H1 (cell line): ENCODE data around the gene NHERF2. TPM values are rescaled to one million over a fixed set of nuclear protein-coding genes. Genes with fewer than 3 reads are reported as not detected.
A peak's percentile ranks its signal among the peaks of the same experiment; 100 is the strongest.

Source experiments
- CTCF ChIA-PET: fragments of 300-600 bp; sonication (Branson Sonifier 250); formaldehyde crosslinking; loops from one replicate; lab custom pipeline; 2021; ENCODE audit not compliant: partially characterized antibody; lab: Charles Lee
- POLR2A ChIA-PET: fragments of 300-600 bp; sonication (Branson Sonifier 250); formaldehyde crosslinking; loops from one replicate; lab custom pipeline; 2021; ENCODE audit warnings: inconsistent platforms; ENCODE audit not compliant: partially characterized antibody; lab: Charles Lee
- DNase-seq, 2 experiments: peaks; one replicate each; pipeline versions ENCODE4 v3.0.0 to v3.0.0-alpha.2; 2010 to 2022; ENCODE audit warnings: low spot score in 2 of 2, low read depth in 1 of 2, mixed read lengths in 1 of 2
- FAIRE-seq: peaks from 2 replicates; lab custom pipeline; 2011; peaks lifted over from hg19 to GRCh38; lab: Jason Lieb, UNC
- H2AFZ ChIP-seq: 2 replicates; pipeline ENCODE4 v1.8.1; 2012; ENCODE audit warnings: low read length, inconsistent platforms
- H2AK5ac ChIP-seq: 2 replicates; pipeline ENCODE4 v1.6.1; 2013; ENCODE audit warnings: low read depth, low read length
- H2BK120ac ChIP-seq: replicated peaks from 2 replicates; pipeline ENCODE3; 2013; ENCODE audit warnings: low read depth, low read length, inconsistent platforms
- H2BK12ac ChIP-seq: 2 replicates; pipeline ENCODE4 v1.6.1; 2013; ENCODE audit warnings: low read depth, low read length
- H2BK15ac ChIP-seq: 2 replicates; pipeline ENCODE4 v1.6.1; 2013; ENCODE audit warnings: low read length
- H2BK20ac ChIP-seq: 2 replicates; pipeline ENCODE4 v1.6.1; 2013; ENCODE audit warnings: low read length
- H2BK5ac ChIP-seq: 2 replicates; pipeline ENCODE4 v1.6.1; 2013; ENCODE audit warnings: low read depth, low read length
- H3K14ac ChIP-seq: 2 replicates; pipeline ENCODE4 v1.6.1; 2013; ENCODE audit warnings: inconsistent platforms; ENCODE audit not compliant: insufficient read length
- H3K18ac ChIP-seq: 2 replicates; pipeline ENCODE4 v1.6.1; 2013; ENCODE audit warnings: low read length; ENCODE audit errors: extremely low read depth
- H3K23ac ChIP-seq: 2 replicates; pipeline ENCODE4 v1.6.1; 2013; ENCODE audit warnings: inconsistent platforms; ENCODE audit not compliant: insufficient read length
- H3K23me2 ChIP-seq: 2 replicates; pipeline ENCODE4 v1.6.1; 2013; ENCODE audit warnings: low read depth, low read length
- H3K27ac ChIP-seq: 2 replicates; pipeline ENCODE4 v1.6.1; 2011; ENCODE audit warnings: low read depth, low read length, inconsistent platforms
- H3K27me3 ChIP-seq, 4 experiments: replicated peaks in 1 of 4; 1 replicate in 1 of 4; 2 replicates in 3 of 4; pipeline versions ENCODE4 v1.6.1 to v1.8.1; 2011 to 2013; ENCODE audit warnings: low read length in 3 of 4, mild to moderate bottlenecking in 3 of 4, inconsistent platforms in 2 of 4, mixed read lengths in 2 of 4, moderate library complexity in 1 of 4; ENCODE audit not compliant: control insufficient read depth in 3 of 4, insufficient read depth in 3 of 4; ENCODE audit errors: extremely low read depth in 1 of 4
- H3K36me3 ChIP-seq, 4 experiments: 2 replicates each; pipeline versions ENCODE4 v1.6.1 to v1.8.1; 2011 to 2013; ENCODE audit warnings: mild to moderate bottlenecking in 4 of 4, low read length in 3 of 4, moderate library complexity in 2 of 4, control low read depth in 1 of 4, inconsistent platforms in 1 of 4; ENCODE audit not compliant: insufficient read depth in 4 of 4, control insufficient read depth in 2 of 4
- H3K4ac ChIP-seq: replicated peaks from 2 replicates; pipeline ENCODE3; 2013; ENCODE audit warnings: low read length, low read depth, mixed read lengths, inconsistent platforms; ENCODE audit not compliant: insufficient read length
- H3K4me1 ChIP-seq, 4 experiments: replicated peaks in 1 of 4; 1 replicate in 1 of 4; 2 replicates in 3 of 4; pipeline versions ENCODE4 v1.6.1 to v1.8.1; 2011 to 2013; ENCODE audit warnings: low read length in 3 of 4, inconsistent platforms in 2 of 4, mixed read lengths in 1 of 4; ENCODE audit not compliant: insufficient read depth in 4 of 4, control insufficient read depth in 3 of 4
- H3K4me2 ChIP-seq, 2 experiments: 2 replicates each; pipeline versions ENCODE4 v1.6.1 to v1.8.1; 2011 to 2013; ENCODE audit warnings: low read depth in 2 of 2, low read length in 2 of 2, control low read depth in 1 of 2, inconsistent platforms in 1 of 2, mild to moderate bottlenecking in 1 of 2; ENCODE audit not compliant: insufficient read depth in 1 of 2
- H3K4me3 ChIP-seq, 4 experiments: fragments of 200-600, 300-600 bp in 1 of 4; sonication (generic), shearing (Covaris generic), sonication (Bioruptor Twin) in 1 of 4; 2 replicates each; pipeline versions ENCODE4 v1.5.1 to v1.8.1; 2011 to 2016; ENCODE audit warnings: low read length in 4 of 4, low read depth in 3 of 4, control low read depth in 2 of 4, inconsistent platforms in 2 of 4, mild to moderate bottlenecking in 2 of 4, mixed read lengths in 1 of 4, moderate library complexity in 1 of 4; ENCODE audit not compliant: insufficient read depth in 2 of 4; ENCODE audit errors: extremely low read depth in 1 of 4
- H3K56ac ChIP-seq: replicated peaks from 2 replicates; pipeline ENCODE3; 2013; ENCODE audit warnings: low read depth, mild to moderate bottlenecking, mixed read lengths, low read length, inconsistent platforms; ENCODE audit not compliant: insufficient read length
- H3K79me1 ChIP-seq: 2 replicates; pipeline ENCODE4 v1.6.1; 2013; ENCODE audit warnings: low read depth, low read length, control low read depth
- H3K79me2 ChIP-seq, 2 experiments: 2 replicates each; pipeline versions ENCODE4 v1.6.1 to v1.8.1; 2012 to 2013; ENCODE audit warnings: low read length in 2 of 2, mild to moderate bottlenecking in 2 of 2, inconsistent platforms in 1 of 2; ENCODE audit not compliant: insufficient read depth in 2 of 2, control insufficient read depth in 1 of 2
- H3K9ac ChIP-seq, 4 experiments: replicated peaks in 1 of 4; 1 replicate in 1 of 4; 2 replicates in 3 of 4; pipeline versions ENCODE4 v1.6.1 to v1.8.1; 2011 to 2013; ENCODE audit warnings: low read depth in 3 of 4, low read length in 3 of 4, control low read depth in 2 of 4, mild to moderate bottlenecking in 2 of 4, moderate library complexity in 2 of 4, inconsistent platforms in 1 of 4; ENCODE audit errors: extremely low read depth in 1 of 4
- H3K9me3 ChIP-seq, 2 experiments: 2 replicates each; pipeline versions ENCODE4 v1.6.1 to v1.8.1; 2012 to 2013; ENCODE audit warnings: mild to moderate bottlenecking in 2 of 2, moderate library complexity in 2 of 2, control low read depth in 1 of 2, inconsistent platforms in 1 of 2, low read depth in 1 of 2, low read length in 1 of 2, mixed read lengths in 1 of 2; ENCODE audit not compliant: insufficient read depth in 2 of 2
- H4K20me1 ChIP-seq, 2 experiments: replicated peaks in 1 of 2; 2 replicates each; pipeline versions ENCODE3 to v1.8.1; 2011 to 2013; ENCODE audit warnings: inconsistent platforms in 2 of 2, low read length in 2 of 2, mild to moderate bottlenecking in 1 of 2; ENCODE audit not compliant: insufficient read depth in 2 of 2, control insufficient read depth in 1 of 2
- H4K5ac ChIP-seq: 2 replicates; pipeline ENCODE4 v1.6.1; 2013; ENCODE audit warnings: low read length, low read depth, mixed read lengths, inconsistent platforms; ENCODE audit not compliant: insufficient read length
- H4K8ac ChIP-seq: 2 replicates; pipeline ENCODE4 v1.8.0; 2013; ENCODE audit warnings: mild to moderate bottlenecking, moderate library complexity, low read length, inconsistent platforms; ENCODE audit not compliant: insufficient read depth; ENCODE audit errors: extremely low read depth
- H4K91ac ChIP-seq: replicated peaks from 2 replicates; pipeline ENCODE3; 2013; ENCODE audit warnings: low read length, mixed read lengths, inconsistent platforms; ENCODE audit not compliant: insufficient read length
- CREB1 ChIP-seq: IDR thresholded peaks from 2 replicates; pipeline ENCODE4 v1.6.1; 2012; ENCODE audit warnings: inconsistent platforms
- KDM4A ChIP-seq: IDR thresholded peaks from one replicate; pipeline ENCODE4 v1.7.1; 2012; ENCODE audit warnings: low read depth, mild to moderate bottlenecking, moderate library complexity, low read length, inconsistent platforms; ENCODE audit not compliant: severe bottlenecking
- NANOG ChIP-seq: IDR thresholded peaks from 2 replicates; pipeline ENCODE4 v1.6.1; 2011; ENCODE audit warnings: low read length, low read depth, mild to moderate bottlenecking, inconsistent platforms; ENCODE audit not compliant: insufficient read depth, poor library complexity, severe bottlenecking
- RAD21 ChIP-seq, 2 experiments: IDR thresholded peaks in 1 of 2; conservative IDR thresholded peaks in 1 of 2; 2 replicates each; pipeline ENCODE4 v1.6.1; 2011; ENCODE audit warnings: low read depth in 2 of 2, low read length in 2 of 2, improper control_type of control experiment in 1 of 2, inconsistent platforms in 1 of 2, mild to moderate bottlenecking in 1 of 2, moderate library complexity in 1 of 2
- SIN3A ChIP-seq, 2 experiments: IDR thresholded peaks in 1 of 2; conservative IDR thresholded peaks in 1 of 2; 2 replicates each; pipeline ENCODE4 v1.6.1; 2011 to 2012; ENCODE audit warnings: low read length in 2 of 2, improper control_type of control experiment in 1 of 2, low read depth in 1 of 2, mild to moderate bottlenecking in 1 of 2
- SP1 ChIP-seq: IDR thresholded peaks from 2 replicates; pipeline ENCODE4 v1.6.1; 2011; ENCODE audit warnings: low read depth, low read length
- TAF1 ChIP-seq: IDR thresholded peaks from 2 replicates; pipeline ENCODE4 v1.6.1; 2011; ENCODE audit warnings: mild to moderate bottlenecking, low read depth, low read length
- WGBS, 2 experiments: shearing (Covaris generic) in 1 of 2; methylation state at CpG; one replicate each; pipeline versions ENCODE4 v1.1.6 to v1.1.7; 2013 to 2015; ENCODE audit warnings: low lambda C conversion rate in 2 of 2, mixed read lengths in 2 of 2, inconsistent platforms in 1 of 2, low coverage in 1 of 2, missing lambda C conversion rate in 1 of 2; ENCODE audit not compliant: insufficient replicate concordance in 2 of 2, insufficient coverage in 1 of 2, insufficient read length in 1 of 2; ENCODE audit errors: extremely low coverage in 1 of 2, missing lambda C conversion rate in 1 of 2; 5-methylcytosine and 5-hydroxymethylcytosine counted together
- polyA plus RNA-seq, 7 experiments: library from polyadenylated mRNA; depleted of rRNA in 3 of 7; stranded (reverse) in 5 of 7; unstranded in 2 of 7; fragments of >200 nt in 5 of 7; fragments of 200-250 nt in 2 of 7; gene quantifications; 1 replicate in 5 of 7; 2 replicates in 1 of 7; 4 replicates in 1 of 7; pipeline versions ENCODE4 v1.2.1 to v1.2.3, GENCODE V29; 2011 to 2013; ENCODE audit warnings: missing spikeins in 2 of 7, mixed read lengths in 2 of 7
- total RNA-seq: library from RNA; stranded (reverse); fragmentation: NEBNext Ultra II Directional; extraction: Animal tissue kit (Norgen Biotek cat#: 25700); gene quantifications from 2 replicates; pipeline ENCODE4 v1.2.1, GENCODE V29; 2021
- TF ChIP-seq, protein P1 (sequence below): IDR thresholded peaks from 2 replicates; pipeline ENCODE4 v1.6.1; 2012; ENCODE audit warnings: inconsistent platforms

The NHERF2 gene
- total and polyA plus RNA-seq, 2 of the 8 experiments (the other 6 are each of a cell fraction or from before 2014, with no cell fraction given), result 13.9 to 19.3 TPM

DNA sequence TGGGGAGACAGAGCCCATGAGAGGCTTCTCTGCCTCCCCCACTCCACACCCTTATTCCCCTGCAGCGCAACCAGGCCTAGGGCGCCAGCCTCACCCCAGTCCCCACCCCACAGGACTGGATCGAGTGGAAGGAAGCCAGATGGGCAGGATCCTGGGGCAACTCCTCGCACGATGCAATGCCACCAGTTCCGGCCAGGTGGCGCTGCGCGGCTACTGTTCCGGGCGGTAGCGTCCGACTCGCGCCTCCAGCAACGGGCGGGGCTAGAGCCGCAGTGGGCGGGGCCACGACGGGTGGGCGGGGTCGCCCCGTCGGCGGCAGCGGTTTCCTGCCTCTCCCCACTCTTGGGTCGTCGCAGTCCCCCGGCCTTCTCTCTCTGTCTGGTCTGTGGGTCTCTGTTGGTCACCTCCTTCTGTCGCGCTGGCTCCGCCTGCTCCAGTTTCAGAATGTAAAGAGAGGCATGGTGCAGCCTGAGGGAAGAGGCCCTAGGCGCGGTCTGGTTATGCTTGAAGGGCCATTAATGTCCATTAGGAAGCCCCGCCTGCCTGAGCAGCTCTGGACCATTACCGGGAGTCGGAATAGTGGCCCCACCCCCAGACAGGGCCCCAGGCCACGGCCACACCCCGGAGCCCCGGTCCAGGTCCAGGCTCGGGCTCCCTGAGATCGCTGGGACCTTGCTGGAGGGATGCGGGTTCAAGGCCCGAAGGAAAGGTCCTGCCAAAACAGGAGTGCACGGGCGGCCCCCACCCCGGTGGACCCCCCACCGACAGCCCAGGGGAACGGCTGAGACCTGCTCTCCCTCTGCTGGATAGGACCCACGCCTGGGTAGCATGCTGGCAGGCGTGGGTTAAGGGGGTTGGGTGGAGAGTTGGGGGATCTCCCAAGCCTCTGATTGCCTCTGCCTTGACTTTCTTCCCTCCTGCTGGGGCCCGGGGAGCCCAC is 3.3 kb upstream of the NHERF2 start:
- H2BK120ac ChIP-seq, result no peak overlapping the region
- H3K4me1 ChIP-seq, result peaks cover 0 to 27% (median 13%) of the 10 kb centered on the region in 4 experiments; a peak in 5 of 7 replicates
- H4K8ac ChIP-seq, result peak overlapping the region; percentile 86
- 11% methylated on average over 52 of the region's 53 CpGs; no CpG with 5 or more reads in 1 of the 2 experiments for WGBS, 2 experiments
- H2AK5ac ChIP-seq, result no peak overlapping the region
- H3K36me3 ChIP-seq, result peaks cover 0 to 5% (median 0%) of the 10 kb centered on the region in 4 experiments; a peak in 1 of 8 replicates
- H3K18ac ChIP-seq, result peak overlapping the region; percentile 85
- peak; percentile 71 to 100 for DNase-seq
- H4K20me1 ChIP-seq, result peaks cover 0 to 8% of the 10 kb centered on the region in 2 experiments
- peaks cover 22 to 59% (median 52%) of the 10 kb centered on the region in 4 experiments for H3K27me3 ChIP-seq
- H3K14ac ChIP-seq, result no peak overlapping the region
- H2AFZ ChIP-seq, result no peak overlapping the region; the same call in 1 of the 2 replicates
- H3K56ac ChIP-seq, result no peak overlapping the region
- FAIRE-seq, result no peak
- no peaks in the 10 kb centered on the region for H3K79me1 ChIP-seq
- H3K23ac ChIP-seq, result no peak overlapping the region
- CTCF ChIA-PET, result interaction anchor here (0.6 to 7.5 kb wide), 36 partner anchors 10 to 890 kb away, joined by 3 to 55 read pairs (median 6); partner anchors contain the start of genes NTHL1, RAB26, TRAF7 and TSC2
- peak overlapping the region; percentile 24; the same call in 1 of the 2 replicates for H2BK5ac ChIP-seq
- H4K5ac ChIP-seq, result peak overlapping the region; percentile 49
- H2BK20ac ChIP-seq, result no peak overlapping the region
- no peak overlapping the region for H3K4ac ChIP-seq
- H2BK12ac ChIP-seq, result peak overlapping the region; percentile 80; the same call in 1 of the 2 replicates
- peak overlapping the region; percentile 16 to 76 for H3K4me2 ChIP-seq
- H3K4me3 ChIP-seq, result peak overlapping the region; percentile 21 to 59 (median 32); a peak in 6 of 8 replicates
- H3K79me2 ChIP-seq, result no peaks in the 10 kb centered on the region
- peaks cover 15% of the 10 kb centered on the region; the same call in 1 of the 2 replicates for H3K23me2 ChIP-seq
- H3K27ac ChIP-seq, result no peak overlapping the region
- no peak overlapping the region; a peak in 1 of 7 replicates for H3K9ac ChIP-seq
- POLR2A ChIA-PET, result interaction anchor here (0.6 to 1.8 kb wide), 14 partner anchors 10 to 134 kb away, joined by 3 to 14 read pairs (median 3); partner anchors contain the start of genes RAB26, TRAF7 and ZNF598
- peak overlapping the region; percentile 70 for H4K91ac ChIP-seq
- H3K9me3 ChIP-seq, result no peaks in the 10 kb centered on the region
- H2BK15ac ChIP-seq, result peak overlapping the region; percentile 97
- TF ChIP-seq KDM4A (peak; percentile 56), CREB1 (peak; percentile 72), SIN3A (conservative IDR thresholded peaks at IDR 0.05 in 1 of 2, IDR thresholded peaks at IDR 0.05 in 1 of 2; ENCODE audit: low read depth in 1 of 2, low read length in 2 of 2) (0 out of 4 replicates have a peak, but pooled peaks of 1 of the 2 experiments have one; percentile 35), TAF1 (peak; percentile 28; the same call in 1 of the 2 replicates), NANOG (no peak), SP1 (peak; percentile 72; the same call in 1 of the 2 replicates), RAD21 (IDR thresholded peaks at IDR 0.05 in 1 of 2, conservative IDR thresholded peaks at IDR 0.05 in 1 of 2; ENCODE audit: low read depth in 2 of 2, low read length in 2 of 2) (peak; percentile 92 to 93)
- TF ChIP-seq, protein P1, sequence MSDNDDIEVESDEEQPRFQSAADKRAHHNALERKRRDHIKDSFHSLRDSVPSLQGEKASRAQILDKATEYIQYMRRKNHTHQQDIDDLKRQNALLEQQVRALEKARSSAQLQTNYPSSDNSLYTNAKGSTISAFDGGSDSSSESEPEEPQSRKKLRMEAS, result peak; percentile 67
